ENCODE measurements around the gene ITGA8. TPM values are rescaled to one million over a fixed set of nuclear protein-coding genes. Genes with fewer than 3 reads are reported as not detected.
A peak's percentile ranks its signal among the peaks of the same experiment; 100 is the strongest.

ITGA8 gene
- total and polyA plus RNA-seq, 12 donors, result 4.7 to 46.0 (median 22.2) TPM

GRCh38 chr10:15714847-15715246, 4.9 kb downstream of the ITGA8 start:
- H3K9me3 ChIP-seq (replicated peaks in 1 of 3), result no peaks in the 10 kb centered on the region
- TF ChIP-seq, protein P1, sequence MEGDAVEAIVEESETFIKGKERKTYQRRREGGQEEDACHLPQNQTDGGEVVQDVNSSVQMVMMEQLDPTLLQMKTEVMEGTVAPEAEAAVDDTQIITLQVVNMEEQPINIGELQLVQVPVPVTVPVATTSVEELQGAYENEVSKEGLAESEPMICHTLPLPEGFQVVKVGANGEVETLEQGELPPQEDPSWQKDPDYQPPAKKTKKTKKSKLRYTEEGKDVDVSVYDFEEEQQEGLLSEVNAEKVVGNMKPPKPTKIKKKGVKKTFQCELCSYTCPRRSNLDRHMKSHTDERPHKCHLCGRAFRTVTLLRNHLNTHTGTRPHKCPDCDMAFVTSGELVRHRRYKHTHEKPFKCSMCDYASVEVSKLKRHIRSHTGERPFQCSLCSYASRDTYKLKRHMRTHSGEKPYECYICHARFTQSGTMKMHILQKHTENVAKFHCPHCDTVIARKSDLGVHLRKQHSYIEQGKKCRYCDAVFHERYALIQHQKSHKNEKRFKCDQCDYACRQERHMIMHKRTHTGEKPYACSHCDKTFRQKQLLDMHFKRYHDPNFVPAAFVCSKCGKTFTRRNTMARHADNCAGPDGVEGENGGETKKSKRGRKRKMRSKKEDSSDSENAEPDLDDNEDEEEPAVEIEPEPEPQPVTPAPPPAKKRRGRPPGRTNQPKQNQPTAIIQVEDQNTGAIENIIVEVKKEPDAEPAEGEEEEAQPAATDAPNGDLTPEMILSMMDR (IDR thresholded peaks at IDR 0.05), result no peak
- no peak for TF ChIP-seq POLR2A (IDR thresholded peaks at IDR 0.05)
- WGBS, 4 donors, result 75 to 87% (median 80%) methylated on average over 5 of the region's 5 CpGs
- no peak overlapping the region for H3K4me3 ChIP-seq
- no peaks in the 10 kb centered on the region for H3K36me3 ChIP-seq (replicated peaks in 1 of 2)
- intact Hi-C loops (cut with DNase I), result loop anchor here in 1 of 2 donors (5.0 kb wide), 1 partner anchor 283 kb away; no protein-coding TSS in a partner anchor
- H3K4me1 ChIP-seq (replicated peaks in 1 of 2), result peaks cover 0 to 2% of the 10 kb centered on the region in 2 donors
- no peak for DNase-seq
- H3K27me3 ChIP-seq, result peaks cover 9% of the 10 kb centered on the region
- H3K27ac ChIP-seq, result no peak overlapping the region

- TF ChIP-seq, protein P1 (IDR thresholded peaks at IDR 0.05), result no peak
- Histone ChIP-seq H3K36me3 (replicated peaks in 1 of 2) (no peaks in the 10 kb centered on the region), H3K27me3 (no peaks in the 10 kb centered on the region), H3K4me1 (replicated peaks in 1 of 2) (no peaks in the 10 kb centered on the region), H3K9me3 (replicated peaks in 1 of 3) (no peaks in the 10 kb centered on the region), H3K27ac (no peak overlapping the region), H3K4me3 (no peak overlapping the region)
- DNase-seq, result no peak
- intact Hi-C loops (cut with DNase I), result no loop called here
- 53 to 78% (median 58%) methylated on average over 2 of the region's 2 CpGs for WGBS, 4 donors
These were observed 6.8 kb downstream of the ITGA8 start for GRCh38 chr10:15712883-15713282.

GRCh38 chr10:15710455-15710854, 9.3 kb downstream of the ITGA8 start:
- intact Hi-C loops (cut with DNase I), result no loop called here
- no peaks in the 10 kb centered on the region for H3K27me3 ChIP-seq
- no peak overlapping the region for H3K27ac ChIP-seq
- peak in 1 of 7 donors; percentile 51 for DNase-seq
- H3K36me3 ChIP-seq (replicated peaks in 1 of 2), result no peaks in the 10 kb centered on the region
- TF ChIP-seq, protein P1 (IDR thresholded peaks at IDR 0.05), result no peak
- TF ChIP-seq POLR2A (IDR thresholded peaks at IDR 0.05), result no peak
- H3K9me3 ChIP-seq (replicated peaks in 1 of 3), result no peaks in the 10 kb centered on the region
- no peak overlapping the region for H3K4me3 ChIP-seq
- 74 to 85% (median 77%) methylated on average over 5 of the region's 5 CpGs for WGBS, 4 donors
- H3K4me1 ChIP-seq (replicated peaks in 1 of 2), result no peaks in the 10 kb centered on the region

DNA sequence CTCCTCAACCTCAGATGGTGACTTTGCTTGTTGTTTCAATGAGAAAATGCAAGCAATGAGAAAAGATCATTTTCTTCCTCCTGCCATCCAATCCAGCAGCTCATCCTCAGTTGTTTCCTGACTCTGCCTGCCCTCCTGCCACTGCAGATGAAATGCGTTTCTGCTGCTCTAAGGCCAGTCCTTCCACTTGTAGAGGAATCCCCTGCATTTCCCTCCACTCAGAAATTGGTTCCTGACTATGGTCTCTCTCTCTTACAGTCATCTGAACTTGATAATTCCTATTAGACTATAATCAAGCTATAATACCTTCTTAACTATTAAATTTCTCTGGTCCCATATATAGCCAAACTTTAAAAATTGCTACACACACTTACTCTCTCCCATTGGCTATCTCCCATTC, 14.4 kb downstream of the ITGA8 start:
- Histone ChIP-seq H3K27ac (no peak overlapping the region), H3K4me1 (replicated peaks in 1 of 2) (no peaks in the 10 kb centered on the region), H3K27me3 (no peaks in the 10 kb centered on the region), H3K9me3 (replicated peaks in 1 of 3) (no peaks in the 10 kb centered on the region), H3K4me3 (no peak overlapping the region), H3K36me3 (replicated peaks in 1 of 2) (no peaks in the 10 kb centered on the region)
- intact Hi-C loops (cut with DNase I), result no loop called here
- TF ChIP-seq POLR2A (IDR thresholded peaks at IDR 0.05), result no peak
- TF ChIP-seq, protein P1 (IDR thresholded peaks at IDR 0.05), result no peak
- DNase-seq, result no peak
- 67 to 93% (median 84%) methylated on average over 1 of the region's 1 CpG for WGBS, 4 donors
